Progenitor cell of endocrine pancreas (in vitro differentiated cells): Measurements from ENCODE around the gene SLC34A3. TPM values are rescaled to one million over a fixed set of nuclear protein-coding genes. Genes with fewer than 3 reads are reported as not detected.

Experiments used
- DNase-seq: peaks from one replicate; pipeline ENCODE4 v3.0.0; 2021; ENCODE audit warnings: low spot score; ENCODE audit not compliant: unreplicated experiment
- H3K27ac Mint-ChIP-seq: 2 replicates; pipeline ENCODE4 v1.8.0; 2021; ENCODE audit warnings: mild to moderate bottlenecking, moderate library complexity, mixed read lengths
- H3K27me3 Mint-ChIP-seq: 2 replicates; pipeline ENCODE4 v1.8.0; 2021; ENCODE audit warnings: mixed read lengths
- H3K36me3 Mint-ChIP-seq: 2 replicates; pipeline ENCODE4 v1.8.0; 2022; ENCODE audit warnings: mixed read lengths; ENCODE audit not compliant: insufficient read depth
- H3K4me1 Mint-ChIP-seq: 2 replicates; pipeline ENCODE4 v1.8.0; 2021; ENCODE audit warnings: low read depth, mixed read lengths
- H3K4me3 Mint-ChIP-seq: 2 replicates; pipeline ENCODE4 v1.8.0; 2021; ENCODE audit warnings: low read depth, mild to moderate bottlenecking, moderate library complexity, mixed read lengths
- H3K9me3 Mint-ChIP-seq: 2 replicates; pipeline ENCODE4 v1.8.0; 2021; ENCODE audit warnings: low read depth, mixed read lengths
- total RNA-seq: library from RNA; stranded (reverse); gene quantifications from 2 replicates; pipeline ENCODE4 v1.2.1, GENCODE V29; 2021
- TF ChIP-seq, protein P1 (sequence below): fragments of 200-600 bp; sonication (generic); IDR thresholded peaks from one replicate; pipeline ENCODE4 v1.5.0; 2021; ENCODE audit warnings: antibody characterized with exemption, mild to moderate bottlenecking; ENCODE audit not compliant: unreplicated experiment

SLC34A3 gene
- total RNA-seq, 1 donor from 2014 or later: 0.26 TPM

DNA sequence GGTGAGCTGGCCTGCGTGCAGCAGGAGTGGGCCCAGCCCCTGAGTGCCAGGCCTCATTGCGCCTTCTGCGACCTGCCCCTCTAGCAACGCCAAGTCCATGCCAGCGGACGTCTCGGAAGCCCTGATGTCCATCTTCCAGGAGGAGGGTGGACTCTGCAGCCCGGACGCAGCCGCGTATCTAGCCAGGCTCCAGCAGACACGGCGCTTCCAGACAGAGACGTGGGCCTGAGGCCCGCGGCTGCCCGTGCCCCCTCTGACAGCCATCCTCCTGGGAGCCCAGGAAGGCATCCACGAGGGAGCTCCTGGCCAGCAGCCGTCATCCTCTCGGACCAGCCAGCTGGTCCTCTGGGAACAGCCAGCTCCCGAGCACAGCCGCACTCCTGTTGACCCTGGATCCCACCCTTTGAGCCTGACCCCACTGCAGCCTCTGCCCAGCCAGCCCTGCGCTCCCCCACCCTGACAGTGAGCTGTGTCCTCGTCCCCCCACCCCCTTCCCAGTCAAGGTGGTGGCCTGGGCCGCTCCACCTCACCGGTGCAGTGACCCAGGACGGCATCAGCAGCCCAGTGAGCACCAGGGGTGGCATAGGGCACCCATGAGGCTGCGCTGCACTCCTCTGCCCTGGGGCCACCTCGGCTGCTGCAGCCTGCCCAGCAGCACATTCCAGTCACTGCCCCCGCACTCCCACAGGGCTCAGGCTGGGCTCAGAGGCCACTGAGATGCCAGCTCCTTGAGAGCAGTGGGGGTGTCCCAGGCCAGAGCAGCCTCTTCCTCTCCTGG, 14.3 kb upstream of the SLC34A3 start:
- no peaks in the 10 kb centered on the region for H3K27me3 Mint-ChIP-seq
- TF ChIP-seq, protein P1, sequence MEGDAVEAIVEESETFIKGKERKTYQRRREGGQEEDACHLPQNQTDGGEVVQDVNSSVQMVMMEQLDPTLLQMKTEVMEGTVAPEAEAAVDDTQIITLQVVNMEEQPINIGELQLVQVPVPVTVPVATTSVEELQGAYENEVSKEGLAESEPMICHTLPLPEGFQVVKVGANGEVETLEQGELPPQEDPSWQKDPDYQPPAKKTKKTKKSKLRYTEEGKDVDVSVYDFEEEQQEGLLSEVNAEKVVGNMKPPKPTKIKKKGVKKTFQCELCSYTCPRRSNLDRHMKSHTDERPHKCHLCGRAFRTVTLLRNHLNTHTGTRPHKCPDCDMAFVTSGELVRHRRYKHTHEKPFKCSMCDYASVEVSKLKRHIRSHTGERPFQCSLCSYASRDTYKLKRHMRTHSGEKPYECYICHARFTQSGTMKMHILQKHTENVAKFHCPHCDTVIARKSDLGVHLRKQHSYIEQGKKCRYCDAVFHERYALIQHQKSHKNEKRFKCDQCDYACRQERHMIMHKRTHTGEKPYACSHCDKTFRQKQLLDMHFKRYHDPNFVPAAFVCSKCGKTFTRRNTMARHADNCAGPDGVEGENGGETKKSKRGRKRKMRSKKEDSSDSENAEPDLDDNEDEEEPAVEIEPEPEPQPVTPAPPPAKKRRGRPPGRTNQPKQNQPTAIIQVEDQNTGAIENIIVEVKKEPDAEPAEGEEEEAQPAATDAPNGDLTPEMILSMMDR: no peak
- DNase-seq: no peak
- H3K9me3 Mint-ChIP-seq: no peaks in the 10 kb centered on the region
- H3K36me3 Mint-ChIP-seq: peaks cover 3% of the 10 kb centered on the region
- peaks cover 10% of the 10 kb centered on the region for H3K4me1 Mint-ChIP-seq
- H3K4me3 Mint-ChIP-seq: no peak overlapping the region
- H3K27ac Mint-ChIP-seq: no peak overlapping the region

DNA sequence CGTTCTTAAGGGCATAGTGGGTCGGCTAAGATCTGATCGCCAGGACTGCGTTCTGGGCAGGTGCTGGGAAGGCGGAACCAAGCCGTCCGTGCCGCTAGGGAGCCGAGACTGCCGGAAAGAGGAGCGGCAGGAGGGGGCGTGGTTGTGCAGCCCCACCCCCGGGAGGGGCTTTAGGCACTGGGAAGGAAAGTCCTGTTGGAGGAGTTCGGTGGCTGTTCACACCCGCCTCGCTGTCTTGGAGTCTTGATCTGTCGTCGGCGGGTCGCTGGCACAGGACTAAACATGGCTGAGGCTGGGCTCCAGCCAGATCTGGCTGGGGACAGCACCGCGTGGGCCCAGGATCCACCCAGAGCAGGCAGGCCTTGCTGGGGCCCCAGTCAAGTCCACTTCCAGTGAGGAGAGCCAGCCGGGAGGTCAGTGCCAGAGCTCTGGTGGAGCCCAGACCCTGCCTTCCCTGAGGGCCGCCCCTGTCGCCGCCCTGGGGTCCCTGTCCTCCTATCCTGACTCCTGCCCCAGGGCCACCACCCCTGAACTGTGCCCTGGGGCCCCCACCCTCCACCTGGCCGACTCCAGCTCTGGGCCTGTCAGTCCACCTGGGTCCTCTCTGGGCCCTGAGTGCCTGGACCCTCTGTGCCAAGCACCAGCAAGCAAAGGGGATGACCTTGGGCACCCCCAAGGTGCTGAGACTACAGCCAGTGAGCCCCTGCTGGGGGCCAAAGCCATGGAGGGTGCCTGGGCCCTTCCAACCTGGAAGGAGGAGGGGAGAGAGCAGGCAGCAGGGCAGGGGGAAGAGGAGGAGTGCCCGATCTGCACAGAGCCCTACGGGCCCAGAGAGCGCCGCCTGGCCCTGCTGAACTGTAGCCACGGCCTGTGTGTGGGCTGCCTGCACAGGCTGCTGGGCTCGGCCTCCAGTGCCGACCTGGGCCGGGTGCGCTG, 13.2 kb upstream of the SLC34A3 start:
- no peak for DNase-seq
- TF ChIP-seq, protein P1: no peak
- Mint-ChIP-seq H3K9me3 (no peaks in the 10 kb centered on the region), H3K27ac (no peak overlapping the region), H3K4me1 (peaks cover 10% of the 10 kb centered on the region), H3K27me3 (no peaks in the 10 kb centered on the region), H3K36me3 (peaks cover 3% of the 10 kb centered on the region), H3K4me3 (no peak overlapping the region)

DNA sequence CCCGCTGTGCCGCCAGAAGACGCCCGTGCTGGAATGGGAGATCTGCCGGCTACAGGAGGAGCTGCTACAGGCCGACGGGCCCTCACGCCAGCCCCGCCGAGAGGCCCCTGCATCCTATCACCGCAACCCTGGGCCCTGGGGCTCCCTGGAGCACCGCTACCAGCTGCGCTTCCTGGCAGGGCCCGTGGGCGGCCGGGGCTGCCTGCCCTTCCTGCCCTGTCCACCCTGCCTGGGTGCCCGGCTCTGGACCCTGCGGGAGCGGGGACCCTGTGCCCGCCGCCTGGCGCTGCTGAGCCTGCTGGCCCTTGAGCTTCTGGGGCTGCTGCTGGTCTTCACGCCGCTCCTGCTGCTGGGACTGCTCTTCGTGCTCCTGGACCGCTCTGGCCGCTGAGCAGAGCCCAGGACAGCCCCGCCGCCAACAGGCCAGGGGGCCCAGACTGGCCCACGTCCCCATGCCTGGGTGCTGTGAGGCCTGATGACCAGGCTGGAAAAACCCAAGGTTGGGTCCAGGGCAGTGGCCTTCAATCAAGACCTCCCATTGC, 12.4 kb upstream of the SLC34A3 start:
- peak overlapping the region; percentile 53 for H3K4me3 Mint-ChIP-seq
- no peaks in the 10 kb centered on the region for H3K9me3 Mint-ChIP-seq

DNA sequence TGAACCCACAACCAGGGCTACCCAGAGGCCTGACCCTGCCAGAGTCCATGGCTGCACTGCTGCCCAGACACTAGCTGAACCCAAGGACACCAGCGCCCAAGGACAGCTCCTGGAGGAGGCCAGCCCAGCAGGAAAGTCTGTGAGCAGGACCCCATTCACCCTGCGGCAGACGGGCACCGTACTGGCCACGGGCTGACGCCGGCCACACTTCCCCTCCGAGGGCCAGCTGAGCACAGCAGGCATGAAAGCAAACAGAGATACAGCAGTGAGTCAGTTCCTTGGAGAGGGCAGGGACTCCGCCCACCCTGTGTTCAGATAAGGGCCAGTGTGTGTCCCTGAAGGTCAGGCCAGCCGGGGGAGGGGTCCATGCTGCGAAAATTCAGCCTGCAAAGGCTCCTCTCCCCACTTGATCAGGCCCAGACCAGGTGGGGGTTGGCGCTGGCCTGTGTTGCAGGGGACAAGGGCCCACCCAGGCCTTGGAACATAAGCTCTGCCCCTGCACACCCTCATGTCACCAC, 11.9 kb upstream of the SLC34A3 start:
- Mint-ChIP-seq H3K36me3 (peaks cover 3% of the 10 kb centered on the region), H3K4me3 (peak overlapping the region; percentile 53), H3K9me3 (no peaks in the 10 kb centered on the region), H3K27me3 (no peaks in the 10 kb centered on the region), H3K4me1 (peaks cover 10% of the 10 kb centered on the region), H3K27ac (peak overlapping the region; percentile 92)
- DNase-seq: no peak
- TF ChIP-seq, protein P1: no peak

More for the DNA sequence above, 12.4 kb upstream of the SLC34A3 start:
- Mint-ChIP-seq H3K27ac (peak overlapping the region; percentile 92), H3K36me3 (peaks cover 3% of the 10 kb centered on the region), H3K4me1 (peaks cover 10% of the 10 kb centered on the region), H3K27me3 (no peaks in the 10 kb centered on the region)
- DNase-seq: no peak
- TF ChIP-seq, protein P1: no peak
